Measurements from ENCODE around the gene FOXP4.

GRCh38 chr6:41649596-41649995, 103.4 kb downstream of the FOXP4 start:
- TF ChIP-seq POLR2A (IDR thresholded peaks at IDR 0.05; ENCODE audit: low read length) (no peak), GATA1 (IDR thresholded peaks at IDR 0.05; ENCODE audit: low read depth, low read length) (no peak)
